Embryonic facial prominence (tissue), 1 donor: Measurements from ENCODE around the gene STX17.
"Not testable (repeated sequence)": the region's sequence is repeated elsewhere in the genome, so short reads cannot be mapped to it uniquely, and the experiment has no call there.

Source experiments
- DNase-seq: peaks from one replicate; pipeline ENCODE4 v3.0.0-alpha.2; 2016; ENCODE audit errors: extremely low spot score

Gene STX17

GRCh38 chr9:99967457-99967856 is 61.0 kb downstream of the STX17 start:
- DNase-seq, result no peak

GRCh38 chr9:99970481-99970880 is 64.0 kb downstream of the STX17 start:
- DNase-seq, result no peak

- DNase-seq, result no peak
Measured at GRCh38 chr9:99971410-99971809, 65.0 kb downstream of the STX17 start.

- DNase-seq, result no peak
Measured at GRCh38 chr9:99973455-99973854, 67.0 kb downstream of the STX17 start.

- DNase-seq, result no peak
Measured at GRCh38 chr9:99977033-99977792, 70.8 kb downstream of the STX17 start.

- DNase-seq, result no peak
Measured at GRCh38 chr9:99978221-99978620, 71.8 kb downstream of the STX17 start.

GRCh38 chr9:99980598-99980997 is 74.1 kb downstream of the STX17 start:
- DNase-seq, result no peak

- no peak for DNase-seq
Measured at GRCh38 chr9:99986642-99987041, 80.2 kb downstream of the STX17 start.

GRCh38 chr9:99990508-99990907 is 84.1 kb downstream of the STX17 start:
- DNase-seq, result not testable (repeated sequence)

- DNase-seq, result no peak
Measured at GRCh38 chr9:99998266-99998665, 91.8 kb downstream of the STX17 start.

- no peak for DNase-seq
Measured at GRCh38 chr9:99998866-99999265, 92.4 kb downstream of the STX17 start.

GRCh38 chr9:99999797-100000196 is 93.3 kb downstream of the STX17 start:
- no peak for DNase-seq

- DNase-seq, result no peak
Measured at GRCh38 chr9:100011062-100011681, 104.7 kb downstream of the STX17 start.

GRCh38 chr9:100012279-100012678 is 105.8 kb downstream of the STX17 start:
- DNase-seq, result no peak

- DNase-seq, result no peak
Measured at GRCh38 chr9:100013573-100013972, 107.1 kb downstream of the STX17 start.

GRCh38 chr9:100014846-100015245 is 108.4 kb downstream of the STX17 start:
- DNase-seq, result no peak

GRCh38 chr9:100019541-100019940 is 113.1 kb downstream of the STX17 start:
- no peak for DNase-seq
